ENCODE data around the gene CORO7.

Gene CORO7

DNA sequence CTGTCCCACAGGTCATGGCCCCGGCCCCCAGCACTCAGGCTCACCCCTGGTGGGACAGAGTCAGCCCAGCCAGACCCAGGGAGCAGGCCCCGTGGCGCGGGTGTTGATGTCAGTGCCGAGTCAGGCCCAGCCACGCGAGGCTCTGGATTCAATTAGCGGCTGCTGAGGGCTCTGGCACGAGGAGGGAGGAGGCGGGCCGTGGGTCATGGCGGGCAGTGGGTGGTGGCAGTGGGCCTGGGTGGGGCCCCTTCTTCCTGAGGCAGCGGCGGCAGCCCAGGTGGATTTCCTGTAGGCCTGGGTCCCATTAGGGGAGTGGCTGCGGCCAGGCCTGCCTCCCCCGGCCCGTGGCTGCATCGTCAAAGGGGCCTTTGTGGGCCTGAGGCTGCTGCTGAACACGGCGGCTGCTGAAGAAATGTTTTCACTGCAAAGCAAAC lies 31.9 kb downstream of the CORO7 start:
- DNase-seq = no peak

DNA sequence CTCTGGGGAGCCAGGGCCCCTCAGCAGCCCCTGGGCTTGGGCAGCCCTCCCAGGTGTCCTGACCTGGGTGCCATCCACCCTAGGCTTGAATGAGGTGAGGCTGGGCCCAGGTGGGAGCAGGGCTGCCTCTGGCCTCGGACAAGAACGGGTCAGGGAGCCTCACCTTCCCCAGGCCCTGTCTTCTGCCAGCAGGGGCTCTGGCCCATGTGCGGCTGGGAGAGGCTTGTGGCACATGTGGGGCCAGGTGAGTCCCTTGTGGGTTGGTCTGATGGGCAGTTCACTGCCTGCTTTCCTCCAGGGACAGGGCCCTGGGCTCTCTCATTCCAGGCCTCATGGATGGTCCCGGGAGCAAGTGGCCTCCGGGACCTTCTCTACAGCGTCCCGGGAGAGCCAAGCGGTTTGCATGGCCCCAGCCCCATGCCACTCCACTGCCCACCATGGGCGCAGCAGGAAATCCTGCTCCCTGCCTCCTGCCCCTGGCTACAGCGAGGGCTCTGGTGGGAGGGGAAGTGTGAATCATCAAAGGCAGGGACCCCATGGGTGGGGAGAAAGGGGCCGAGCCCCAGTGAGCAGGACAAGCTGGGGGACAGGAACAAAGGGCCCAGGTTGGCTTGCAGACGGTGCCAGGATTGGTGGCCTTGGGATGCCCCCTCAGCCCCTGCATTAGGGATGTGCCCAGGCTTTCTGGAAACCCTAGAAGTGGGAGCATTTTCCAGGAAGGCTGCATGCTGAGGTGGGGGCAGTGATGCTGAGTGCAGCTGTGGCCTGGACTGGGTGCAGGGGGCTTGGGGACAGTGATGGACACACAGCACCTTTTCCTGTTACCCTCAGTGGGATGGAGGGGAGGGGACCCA lies 32.6 kb downstream of the CORO7 start:
- DNase-seq = no peak

DNA sequence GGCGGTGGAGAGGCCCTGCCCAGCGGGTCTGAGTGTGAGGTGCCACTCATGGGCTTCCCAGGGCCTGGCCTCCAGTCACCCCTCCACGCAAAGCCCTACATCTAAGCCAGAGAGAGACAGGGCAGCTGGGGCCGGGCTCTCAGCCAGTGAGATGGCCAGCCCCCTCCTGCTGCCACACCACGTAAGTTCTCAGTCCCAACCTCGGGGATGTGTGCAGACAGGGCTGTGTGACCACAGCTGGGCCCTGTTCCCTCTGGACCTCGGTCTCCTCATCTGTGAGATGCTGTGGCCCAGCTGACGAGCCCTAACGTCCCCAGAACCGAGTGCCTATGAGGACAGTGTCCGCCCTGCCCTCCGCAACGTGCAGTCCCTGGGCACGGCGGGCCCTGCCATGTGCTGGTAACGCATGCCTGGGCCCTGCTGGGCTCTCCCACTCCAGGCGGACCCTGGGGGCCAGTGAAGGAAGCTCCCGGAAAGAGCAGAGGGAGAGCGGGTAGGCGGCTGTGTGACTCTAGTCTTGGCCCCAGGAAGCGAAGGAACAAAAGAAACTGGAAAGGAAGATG lies 33.5 kb downstream of the CORO7 start:
- no peak for DNase-seq

DNA sequence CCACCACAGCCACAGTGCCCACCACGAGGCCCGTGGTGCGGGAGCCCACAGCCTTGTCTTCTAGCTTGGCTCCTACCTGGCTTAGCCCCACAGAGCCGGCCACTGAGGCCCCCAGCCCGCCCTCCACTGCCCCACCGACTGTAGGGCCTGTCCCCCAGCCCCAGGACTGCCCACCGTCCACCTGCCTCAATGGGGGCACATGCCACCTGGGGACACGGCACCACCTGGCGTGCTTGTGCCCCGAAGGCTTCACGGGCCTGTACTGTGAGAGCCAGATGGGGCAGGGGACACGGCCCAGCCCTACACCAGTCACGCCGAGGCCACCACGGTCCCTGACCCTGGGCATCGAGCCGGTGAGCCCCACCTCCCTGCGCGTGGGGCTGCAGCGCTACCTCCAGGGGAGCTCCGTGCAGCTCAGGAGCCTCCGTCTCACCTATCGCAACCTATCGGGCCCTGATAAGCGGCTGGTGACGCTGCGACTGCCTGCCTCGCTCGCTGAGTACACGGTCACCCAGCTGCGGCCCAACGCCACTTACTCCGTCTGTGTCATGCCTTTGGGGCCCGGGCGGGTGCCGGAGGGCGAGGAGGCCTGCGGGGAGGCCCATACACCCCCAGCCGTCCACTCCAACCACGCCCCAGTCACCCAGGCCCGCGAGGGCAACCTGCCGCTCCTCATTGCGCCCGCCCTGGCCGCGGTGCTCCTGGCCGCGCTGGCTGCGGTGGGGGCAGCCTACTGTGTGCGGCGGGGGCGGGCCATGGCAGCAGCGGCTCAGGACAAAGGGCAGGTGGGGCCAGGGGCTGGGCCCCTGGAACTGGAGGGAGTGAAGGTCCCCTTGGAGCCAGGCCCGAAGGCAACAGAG lies 34.2 kb downstream of the CORO7 start:
- DNase-seq = no peak

DNA sequence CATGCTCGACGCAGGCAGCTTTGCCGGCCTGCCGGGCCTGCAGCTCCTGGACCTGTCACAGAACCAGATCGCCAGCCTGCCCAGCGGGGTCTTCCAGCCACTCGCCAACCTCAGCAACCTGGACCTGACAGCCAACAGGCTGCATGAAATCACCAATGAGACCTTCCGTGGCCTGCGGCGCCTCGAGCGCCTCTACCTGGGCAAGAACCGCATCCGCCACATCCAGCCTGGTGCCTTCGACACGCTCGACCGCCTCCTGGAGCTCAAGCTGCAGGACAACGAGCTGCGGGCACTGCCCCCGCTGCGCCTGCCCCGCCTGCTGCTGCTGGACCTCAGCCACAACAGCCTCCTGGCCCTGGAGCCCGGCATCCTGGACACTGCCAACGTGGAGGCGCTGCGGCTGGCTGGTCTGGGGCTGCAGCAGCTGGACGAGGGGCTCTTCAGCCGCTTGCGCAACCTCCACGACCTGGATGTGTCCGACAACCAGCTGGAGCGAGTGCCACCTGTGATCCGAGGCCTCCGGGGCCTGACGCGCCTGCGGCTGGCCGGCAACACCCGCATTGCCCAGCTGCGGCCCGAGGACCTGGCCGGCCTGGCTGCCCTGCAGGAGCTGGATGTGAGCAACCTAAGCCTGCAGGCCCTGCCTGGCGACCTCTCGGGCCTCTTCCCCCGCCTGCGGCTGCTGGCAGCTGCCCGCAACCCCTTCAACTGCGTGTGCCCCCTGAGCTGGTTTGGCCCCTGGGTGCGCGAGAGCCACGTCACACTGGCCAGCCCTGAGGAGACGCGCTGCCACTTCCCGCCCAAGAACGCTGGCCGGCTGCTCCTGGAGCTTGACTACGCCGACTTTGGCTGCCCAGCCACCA lies 35.1 kb downstream of the CORO7 start:
- DNase-seq = no peak

DNA sequence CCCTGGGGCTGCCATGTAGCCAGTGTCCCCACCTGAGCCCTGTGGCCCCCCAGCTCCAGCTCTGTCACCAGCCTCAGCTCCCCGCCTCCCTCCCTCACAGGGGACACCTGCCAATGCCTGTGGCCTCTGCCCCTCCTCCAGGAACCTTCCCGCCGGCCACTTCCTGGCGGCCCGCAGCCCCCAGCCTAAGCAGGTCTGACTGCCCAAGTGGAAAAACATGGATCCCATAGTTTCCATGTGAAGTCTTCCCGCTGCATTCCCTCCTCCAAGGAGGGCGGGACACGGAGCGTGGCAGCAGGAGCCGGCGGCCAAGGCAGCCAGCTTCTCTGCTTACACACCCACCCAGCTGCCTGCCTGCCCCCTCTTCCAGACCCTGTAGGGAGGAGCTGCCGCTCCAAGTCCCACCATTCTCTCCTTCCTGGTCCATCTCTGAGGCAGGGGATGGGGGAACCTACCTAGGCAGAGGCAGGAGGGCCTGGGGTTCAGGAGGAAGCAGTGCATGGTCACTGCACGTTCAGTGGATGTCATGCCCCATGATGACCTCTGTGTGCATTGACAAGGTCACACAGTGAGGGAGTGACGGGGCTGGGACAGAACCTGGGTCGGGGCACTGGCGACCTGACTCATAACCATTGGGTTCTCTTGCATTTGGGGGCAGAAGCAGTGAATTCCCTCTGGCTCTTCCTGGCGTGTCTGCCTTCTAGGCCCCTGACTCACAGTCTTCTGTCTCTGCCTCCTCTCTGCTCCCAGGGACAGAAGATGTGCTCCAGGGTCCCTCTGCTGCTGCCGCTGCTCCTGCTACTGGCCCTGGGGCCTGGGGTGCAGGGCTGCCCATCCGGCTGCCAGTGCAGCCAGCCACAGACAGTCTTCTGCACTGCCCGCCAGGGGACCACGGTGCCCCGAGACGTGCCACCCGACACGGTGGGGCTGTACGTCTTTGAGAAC lies 36.0 kb downstream of the CORO7 start:
- peak; percentile 70 for DNase-seq

DNA sequence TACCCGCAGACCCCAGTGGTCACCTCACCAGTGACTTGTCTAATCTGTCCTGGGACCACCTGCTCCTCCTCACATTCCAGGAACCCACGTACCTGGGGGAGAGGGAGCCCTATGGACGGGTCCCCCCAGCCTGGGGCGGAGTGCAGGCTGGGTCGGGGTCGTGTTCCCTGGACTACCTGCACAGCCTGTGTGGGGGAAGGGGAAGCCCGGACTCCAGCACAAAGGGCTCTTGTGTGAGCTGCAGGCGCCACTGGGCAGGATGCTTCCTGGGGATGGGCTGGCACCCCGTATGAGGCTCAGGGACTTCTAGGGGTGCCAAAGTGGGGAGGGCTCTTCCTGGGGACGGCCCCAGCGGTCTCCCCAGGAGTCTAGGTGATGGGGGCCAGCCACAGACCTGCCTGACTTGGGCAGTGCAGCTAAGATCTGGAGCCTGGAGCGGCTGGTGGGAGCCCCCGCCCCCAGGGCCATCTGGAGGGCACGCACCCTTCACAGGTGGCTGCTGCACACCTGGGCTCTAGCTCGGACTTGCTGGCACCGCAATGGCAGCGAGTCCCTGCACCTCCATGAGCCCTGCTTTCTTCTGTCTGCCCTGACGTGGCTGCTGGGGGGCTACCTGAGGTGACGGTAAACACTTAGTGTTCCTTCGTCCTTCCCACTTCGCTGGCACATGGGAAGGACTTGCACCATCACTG lies 37.3 kb downstream of the CORO7 start:
- no peak for DNase-seq

DNA sequence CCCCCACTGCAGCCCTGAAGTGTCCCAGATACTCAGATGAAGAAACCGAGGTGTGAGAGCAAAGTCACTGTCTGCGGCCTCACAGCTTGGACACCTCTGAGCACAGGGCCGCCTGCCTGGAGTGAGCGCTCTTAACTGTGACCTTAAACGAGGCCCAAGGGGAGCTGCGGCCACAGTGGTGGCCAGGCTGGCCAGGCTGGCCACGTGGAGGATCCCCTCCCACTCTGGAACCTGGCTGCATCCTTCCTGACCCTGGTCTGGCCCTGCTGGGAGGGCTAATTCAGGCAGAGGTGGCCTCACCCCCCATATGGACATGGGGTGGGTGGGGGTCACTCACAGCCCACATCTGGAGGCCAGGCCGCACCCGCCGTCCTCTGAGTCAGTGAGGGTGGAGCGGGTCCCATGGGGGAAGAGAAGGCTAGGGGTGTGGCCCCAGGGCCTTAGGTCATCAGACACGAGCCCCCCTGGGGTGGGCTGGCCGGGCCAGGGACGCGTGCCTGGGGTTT lies 38.2 kb downstream of the CORO7 start:
- peak; percentile 30 for DNase-seq

DNA sequence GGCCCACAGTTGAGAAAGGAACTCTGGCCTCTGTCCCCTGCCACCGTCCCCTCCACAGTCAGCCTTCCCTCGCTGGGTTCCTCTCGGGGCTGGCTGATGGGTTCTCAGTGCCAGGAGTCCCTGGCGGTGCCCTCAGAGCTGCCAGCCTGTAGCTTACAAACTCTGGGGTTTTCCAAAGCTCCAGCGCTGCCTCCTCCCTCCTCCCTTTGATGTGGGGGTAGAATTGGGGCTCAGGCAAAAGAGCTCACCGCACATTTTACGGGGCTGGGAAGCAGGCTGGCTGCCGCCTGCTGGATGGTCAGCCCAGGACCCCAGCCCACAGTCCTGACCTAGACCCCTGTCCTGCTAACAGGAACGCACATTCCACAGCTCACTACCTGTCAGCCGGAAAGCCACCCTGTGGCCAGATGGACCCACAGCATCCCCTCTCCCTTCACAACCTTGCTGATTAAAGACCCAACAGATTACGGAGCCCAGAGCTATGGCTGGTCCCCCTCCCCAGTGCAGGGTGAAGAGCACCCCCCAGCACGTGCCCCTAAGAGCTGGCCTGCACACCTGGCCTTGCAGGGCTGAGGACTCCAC lies 38.7 kb downstream of the CORO7 start:
- DNase-seq = peak; percentile 59

DNA sequence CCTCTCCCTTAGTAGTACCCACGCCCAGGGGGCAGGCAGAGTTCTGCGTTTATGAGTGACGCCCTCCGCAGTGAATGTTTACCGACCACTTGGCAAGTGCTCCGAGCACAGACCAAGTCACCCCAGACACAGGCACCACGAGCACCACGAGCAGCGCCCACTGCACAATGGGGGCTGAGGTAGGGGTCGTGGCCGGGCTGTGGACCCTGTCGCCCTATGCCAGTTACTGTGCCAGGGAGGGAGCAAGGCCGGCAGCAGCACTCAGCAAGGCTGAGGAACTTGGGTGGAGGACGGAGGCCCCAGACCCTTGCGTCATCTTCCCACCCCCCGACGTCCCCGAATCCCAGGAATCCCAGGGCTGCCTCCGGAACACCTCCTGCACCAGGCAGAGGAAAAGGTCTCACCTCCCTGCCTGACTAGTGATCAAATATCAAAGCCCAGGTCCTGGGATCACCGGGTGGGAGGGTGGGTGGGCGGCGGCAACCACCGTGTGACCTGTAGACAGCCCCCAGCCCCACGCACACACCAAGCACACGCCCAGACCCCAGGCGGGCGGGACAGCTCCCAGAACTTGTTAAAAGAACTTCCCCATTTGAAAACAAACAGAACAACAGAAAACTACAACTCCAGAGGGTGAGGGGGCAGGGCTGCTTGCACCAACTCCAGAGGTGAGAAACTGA lies 39.4 kb downstream of the CORO7 start:
- no peak for DNase-seq

DNA sequence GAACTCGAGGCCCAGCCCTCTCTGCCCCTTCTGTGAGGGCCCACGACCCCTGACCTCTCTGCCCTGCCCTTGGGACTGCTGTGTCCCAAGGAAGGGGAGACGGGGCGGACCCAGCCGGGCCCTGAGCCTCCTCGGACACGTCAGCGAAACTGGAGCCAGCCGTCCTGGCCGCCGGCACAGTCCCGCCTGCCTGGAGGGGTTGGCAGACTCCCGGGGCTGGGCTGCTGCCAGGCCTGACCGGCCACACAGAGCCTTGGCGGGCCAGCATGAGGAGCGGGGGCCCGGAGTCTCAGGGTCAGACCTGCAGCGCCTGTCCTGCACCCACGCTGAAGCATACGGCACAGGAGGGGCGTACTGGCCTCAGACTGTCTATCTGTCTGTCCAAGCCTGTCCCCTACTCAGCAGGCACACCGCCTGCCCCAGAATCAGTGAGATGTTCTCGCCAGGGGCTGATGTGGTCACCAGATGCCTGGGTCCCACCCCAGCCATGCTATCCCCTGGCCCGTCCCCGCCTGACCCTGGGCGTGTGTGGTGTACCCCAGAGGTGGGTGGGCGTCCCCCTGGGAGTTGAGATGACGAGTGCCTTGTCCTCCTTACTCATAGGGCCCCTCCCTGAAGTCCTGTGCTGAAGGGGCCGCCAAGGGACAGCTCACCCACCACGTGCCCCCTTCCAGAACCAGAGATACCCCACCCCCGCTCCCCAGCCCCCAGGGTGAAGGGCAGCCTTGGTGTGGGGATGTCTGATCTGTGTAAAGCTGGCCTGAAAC lies 40.1 kb downstream of the CORO7 start:
- no peak for DNase-seq

DNA sequence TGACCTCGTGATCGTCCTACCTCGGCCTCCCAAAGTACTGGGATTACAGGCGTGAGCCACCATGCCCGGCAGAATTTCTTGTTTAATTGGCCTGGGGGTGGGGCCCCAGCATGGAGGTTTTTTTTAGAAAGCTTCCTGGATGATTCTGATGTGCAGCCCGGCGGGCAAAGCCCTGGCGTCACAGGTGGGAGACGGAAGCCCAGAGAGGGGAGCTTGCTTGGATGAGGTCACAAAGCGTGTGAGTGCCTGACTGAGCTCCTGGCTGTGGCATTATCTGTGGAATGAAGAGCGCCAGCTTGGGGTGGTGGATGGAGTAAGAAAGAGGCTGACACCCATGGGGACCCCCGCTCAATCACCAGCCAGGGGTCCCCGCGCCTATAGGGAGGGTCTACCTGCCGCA lies 40.7 kb downstream of the CORO7 start:
- DNase-seq = no peak

DNA sequence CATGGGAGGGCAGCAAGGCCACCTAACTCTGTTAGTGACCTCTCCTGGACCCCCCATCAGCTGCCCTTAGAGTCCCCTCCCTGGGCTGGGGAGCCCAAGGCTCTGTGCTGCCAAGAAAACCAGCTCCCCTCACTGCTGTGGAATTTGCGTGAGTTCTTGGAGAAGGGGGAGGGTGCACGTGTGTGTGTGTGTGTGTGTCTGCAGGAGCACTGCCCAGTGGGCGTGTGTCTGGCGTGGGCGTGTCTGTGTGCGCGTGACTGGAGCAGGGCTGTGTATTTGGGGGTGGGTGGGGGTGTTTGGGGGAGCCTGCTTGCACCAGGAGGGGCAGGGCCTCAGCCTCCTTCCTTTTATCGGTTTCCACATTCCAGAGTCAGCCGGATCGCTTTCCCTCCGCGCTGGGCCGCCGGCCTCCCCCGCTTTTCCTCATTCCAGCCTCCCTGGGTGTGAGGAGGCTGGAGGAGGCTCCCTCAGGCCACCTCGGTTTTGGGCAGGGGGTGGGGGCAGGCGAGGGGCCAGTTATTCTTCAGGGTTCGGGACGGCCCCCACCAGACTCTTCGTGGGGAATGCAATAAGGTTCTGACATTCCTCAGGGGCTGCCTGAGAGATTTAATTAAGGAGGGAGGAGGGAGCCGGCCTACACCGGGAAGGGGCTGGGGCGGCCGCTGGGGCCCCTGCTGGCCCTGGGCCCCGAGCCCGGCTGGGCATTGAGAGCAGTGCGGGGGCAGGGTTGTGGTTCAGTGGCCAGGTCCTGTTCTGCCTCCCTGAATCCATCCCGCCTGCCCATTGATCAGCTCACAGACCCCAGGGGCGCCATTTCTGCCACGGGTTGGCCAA lies 42.3 kb downstream of the CORO7 start:
- DNase-seq = peak; percentile 76

DNA sequence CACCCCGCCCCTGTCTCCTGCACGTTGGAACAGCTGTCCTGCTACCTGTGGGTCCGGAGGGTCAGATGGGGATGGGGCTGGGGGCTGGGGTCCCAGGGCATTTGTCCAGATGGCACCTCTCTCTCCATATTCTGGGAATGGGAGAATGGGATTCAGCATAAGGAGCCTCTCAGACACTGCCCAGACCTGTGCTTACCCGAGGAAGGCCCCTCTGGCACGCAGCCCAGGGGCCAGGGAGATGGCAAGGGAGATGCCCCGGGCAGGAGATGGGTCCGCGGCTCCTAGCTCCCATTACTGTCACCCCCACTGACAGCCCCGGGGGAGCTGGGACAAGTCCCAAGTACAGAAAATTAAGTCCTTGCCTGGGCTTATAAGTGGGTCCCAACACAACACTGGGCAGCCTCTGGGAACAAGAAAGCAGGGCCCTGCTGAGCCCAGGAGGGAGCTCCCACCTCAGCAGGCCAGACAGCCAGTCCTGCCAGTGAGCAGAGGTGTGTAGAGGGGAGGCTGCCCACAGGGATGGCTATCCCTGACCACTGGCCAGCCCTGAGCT lies 43.0 kb downstream of the CORO7 start:
- no peak for DNase-seq

DNA sequence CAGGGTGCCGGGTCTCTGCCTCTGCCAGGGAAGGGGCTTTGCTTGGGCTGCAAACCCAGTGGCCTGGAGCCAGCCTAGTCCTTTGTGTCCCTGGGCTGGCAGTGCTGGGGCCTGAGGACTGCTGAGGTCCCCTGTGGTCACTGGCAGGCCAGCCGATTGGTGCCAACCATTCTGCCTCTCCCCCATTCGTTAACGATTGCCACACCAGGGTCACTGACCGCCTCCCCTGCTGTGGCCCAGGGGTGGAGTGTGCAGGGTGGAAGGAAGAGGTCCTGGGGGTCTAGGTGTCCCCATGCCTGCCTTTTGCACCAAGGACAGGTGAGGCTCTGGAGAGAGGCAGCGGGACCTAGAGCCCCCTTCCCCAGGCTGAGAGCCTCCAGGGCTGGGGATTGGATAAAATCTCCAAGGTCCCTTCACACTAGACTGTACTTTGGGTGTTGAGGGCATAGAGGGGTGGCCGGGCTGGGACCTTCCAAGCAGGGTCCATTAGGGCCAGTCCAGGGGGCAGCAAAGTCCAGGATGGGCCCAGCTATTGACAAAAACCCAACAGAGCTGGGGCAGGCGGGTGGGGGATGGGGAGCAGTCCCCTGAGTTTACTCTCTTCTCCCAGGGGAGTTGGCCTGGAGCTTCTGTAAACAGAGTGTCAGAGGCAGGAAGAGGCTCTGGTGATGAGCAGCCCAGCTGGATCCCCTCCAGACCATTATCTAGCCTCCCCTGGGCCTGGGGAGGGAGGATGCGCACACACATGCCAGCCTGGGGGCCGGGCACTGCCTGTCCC lies 43.6 kb downstream of the CORO7 start:
- no peak for DNase-seq

DNA sequence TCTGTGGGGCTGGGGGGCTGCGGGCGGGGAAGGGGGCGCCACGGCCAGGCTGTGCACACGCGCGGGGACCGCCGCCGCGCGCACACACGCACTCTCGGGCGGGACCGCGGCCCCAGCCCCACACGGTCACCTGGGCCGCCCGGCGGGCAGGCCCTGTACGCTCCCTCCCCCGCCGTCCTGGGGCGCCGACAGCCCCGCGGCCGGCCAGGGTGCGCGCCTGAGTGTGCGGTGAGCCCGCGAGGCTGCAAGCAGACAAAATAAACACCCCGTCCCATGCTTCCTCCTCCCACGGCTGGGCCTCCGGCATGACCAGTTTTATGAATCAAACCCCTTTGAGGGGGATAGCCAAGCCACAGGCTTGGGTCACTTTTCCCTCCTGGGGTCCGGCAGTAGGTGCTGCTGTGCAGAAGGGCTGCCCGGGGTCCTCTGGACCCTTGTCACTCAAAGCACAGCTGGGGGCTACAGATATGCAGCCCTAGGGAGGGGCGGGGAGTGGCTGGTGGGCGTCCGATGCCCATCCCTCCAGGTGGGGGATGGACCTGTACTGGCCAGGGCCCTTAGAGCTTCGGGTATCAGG lies 44.3 kb downstream of the CORO7 start:
- no peak for DNase-seq
